GM18867 (cell line): ENCODE measurements around the gene GPER1.
A peak's percentile ranks its signal among the peaks of the same experiment; 100 is the strongest.

Experiments used
- ATAC-seq: cut with Tn5 transposase; IDR thresholded peaks from one replicate; pipeline ENCODE4 v1.9.1; 2021; ENCODE audit warnings: mild to moderate bottlenecking, moderate library complexity; ENCODE audit not compliant: unreplicated experiment

The GPER1 gene

DNA sequence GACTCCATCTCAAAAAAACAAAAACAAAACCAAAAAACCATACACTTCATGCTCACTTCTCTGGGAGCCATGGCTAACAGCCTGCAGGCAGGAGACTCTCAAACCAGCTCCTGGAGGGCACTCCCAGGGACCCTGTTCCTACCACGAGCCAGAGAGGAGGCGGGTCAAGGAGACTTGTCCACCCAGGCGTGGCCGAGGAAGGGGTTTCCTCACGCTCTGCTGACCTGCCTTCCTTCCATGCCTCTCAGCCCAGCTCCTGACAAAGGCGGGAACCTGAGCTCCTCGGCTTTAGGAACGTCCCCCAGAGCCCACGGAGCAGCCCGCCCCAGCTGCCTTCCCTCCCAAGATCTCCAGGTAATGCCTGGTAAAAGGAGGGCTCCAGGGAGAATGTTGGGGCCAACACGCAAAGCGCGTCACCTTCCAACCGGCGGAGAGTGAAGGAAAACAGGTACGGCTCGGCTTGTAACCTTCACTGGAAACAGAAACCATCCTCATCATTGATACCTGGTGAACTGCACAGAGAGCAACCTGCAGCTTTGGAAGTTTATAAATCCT, 34.0 kb upstream of the GPER1 start:
- ATAC-seq = no peak

DNA sequence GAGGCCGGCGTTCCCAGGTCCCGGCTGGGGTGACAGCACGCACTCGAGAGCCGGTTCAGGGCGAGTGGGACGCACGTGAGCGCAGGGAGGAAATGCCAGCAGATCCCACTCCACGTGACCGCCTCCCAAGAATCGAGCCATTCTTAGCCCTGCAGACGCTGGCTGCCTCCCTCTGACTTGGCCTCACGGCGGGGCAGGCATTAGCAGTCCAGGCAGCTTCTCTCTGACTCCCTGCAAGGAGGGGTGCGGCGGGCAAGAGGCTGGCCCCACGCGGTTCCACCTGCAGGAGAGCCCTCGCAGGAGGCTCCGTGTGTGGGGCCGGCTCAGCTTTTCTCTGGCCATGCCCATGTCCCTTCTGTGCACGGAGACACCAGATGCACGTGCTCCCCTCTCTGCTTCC, 33.5 kb upstream of the GPER1 start:
- no peak for ATAC-seq

DNA sequence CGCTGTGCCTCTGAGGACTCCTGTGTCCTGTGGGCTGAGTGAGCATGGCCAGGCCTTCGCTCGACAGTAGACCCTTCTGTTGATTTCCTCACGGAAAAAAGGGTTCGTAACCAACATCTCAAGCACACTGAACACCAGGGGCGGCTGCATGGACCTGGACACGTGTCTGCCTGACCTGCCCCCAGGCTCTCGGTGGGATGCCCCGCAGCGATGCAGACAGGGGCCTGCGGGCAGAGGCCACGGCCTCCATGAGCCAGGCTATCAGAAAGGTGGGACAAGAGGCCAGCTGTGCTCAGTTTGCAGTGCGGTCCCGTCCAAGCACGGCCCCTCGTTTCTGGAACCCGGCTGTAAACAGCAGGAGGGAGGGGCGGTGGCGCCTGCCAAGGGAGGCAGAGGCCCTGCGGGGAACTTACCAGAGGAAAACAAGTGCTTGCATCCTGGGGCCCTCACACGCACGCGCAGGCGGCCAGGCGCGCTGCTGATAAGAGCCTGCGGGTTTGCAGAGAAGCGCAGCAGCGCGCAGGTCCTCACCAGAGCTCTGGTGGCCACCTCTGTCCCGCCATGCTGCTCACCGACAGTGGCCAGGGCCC, 33.0 kb upstream of the GPER1 start:
- no peak for ATAC-seq

DNA sequence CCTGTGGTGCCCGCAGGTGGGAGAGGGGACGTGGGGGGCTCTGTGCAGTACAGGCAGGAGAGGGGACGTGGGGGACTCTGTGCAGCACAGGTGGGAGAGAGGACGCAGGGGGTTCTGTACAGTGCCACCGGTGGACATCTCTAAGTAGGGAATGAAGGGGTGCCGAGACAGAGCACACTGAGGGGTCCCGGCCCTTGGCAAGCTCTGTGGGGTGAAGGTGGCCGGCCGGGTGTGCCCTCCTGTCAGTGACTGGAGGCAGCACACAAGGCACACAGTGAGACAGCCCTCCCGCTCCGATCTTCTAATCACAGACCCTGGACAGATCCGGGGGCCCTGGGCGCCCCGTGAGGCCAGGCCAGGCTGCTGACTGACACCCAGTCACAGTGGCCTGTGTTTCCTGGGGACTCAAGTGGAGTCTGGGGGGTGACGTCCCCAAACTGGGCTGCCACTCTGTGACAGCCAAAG, 32.4 kb upstream of the GPER1 start:
- ATAC-seq = no peak

DNA sequence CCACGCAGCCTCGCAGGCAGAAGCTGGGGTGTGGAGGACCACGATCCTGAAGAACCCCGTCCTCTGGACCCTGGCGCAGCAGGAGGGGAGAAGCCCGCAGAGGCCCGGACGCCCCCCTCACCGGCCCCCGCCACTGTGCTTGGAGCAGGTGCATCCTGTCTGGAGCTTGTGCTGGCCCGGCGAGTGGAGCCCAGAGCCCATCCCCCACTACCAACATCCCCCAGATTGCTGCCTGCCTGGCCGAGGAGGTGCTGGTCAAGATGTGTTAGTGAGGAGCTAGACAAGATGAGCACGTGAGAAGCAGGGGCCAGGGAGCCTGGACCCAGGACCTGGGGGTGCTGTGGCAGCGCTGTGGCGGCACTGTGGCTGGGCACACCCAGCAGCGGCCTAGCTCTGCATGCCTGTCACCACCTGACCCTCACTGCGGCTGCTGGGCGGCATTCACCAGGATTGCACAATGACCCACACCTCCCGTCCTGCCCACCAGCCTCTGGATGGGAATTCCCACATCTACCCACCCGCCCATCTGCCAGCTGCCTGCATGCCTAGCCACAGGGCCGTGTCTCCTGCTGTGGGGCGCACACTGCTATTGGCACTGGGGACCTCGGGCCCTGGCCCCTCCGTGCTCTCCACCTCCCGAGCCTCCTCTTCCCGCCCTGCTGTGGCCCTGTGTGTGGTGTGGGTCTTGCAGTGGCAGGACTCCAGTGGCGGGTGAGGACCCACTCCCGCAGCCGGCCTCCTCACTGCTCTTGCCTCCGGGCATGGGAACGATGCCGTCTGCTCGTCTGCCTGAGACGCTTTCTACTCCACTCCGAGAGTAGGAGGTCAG, 31.7 kb upstream of the GPER1 start:
- no peak for ATAC-seq

DNA sequence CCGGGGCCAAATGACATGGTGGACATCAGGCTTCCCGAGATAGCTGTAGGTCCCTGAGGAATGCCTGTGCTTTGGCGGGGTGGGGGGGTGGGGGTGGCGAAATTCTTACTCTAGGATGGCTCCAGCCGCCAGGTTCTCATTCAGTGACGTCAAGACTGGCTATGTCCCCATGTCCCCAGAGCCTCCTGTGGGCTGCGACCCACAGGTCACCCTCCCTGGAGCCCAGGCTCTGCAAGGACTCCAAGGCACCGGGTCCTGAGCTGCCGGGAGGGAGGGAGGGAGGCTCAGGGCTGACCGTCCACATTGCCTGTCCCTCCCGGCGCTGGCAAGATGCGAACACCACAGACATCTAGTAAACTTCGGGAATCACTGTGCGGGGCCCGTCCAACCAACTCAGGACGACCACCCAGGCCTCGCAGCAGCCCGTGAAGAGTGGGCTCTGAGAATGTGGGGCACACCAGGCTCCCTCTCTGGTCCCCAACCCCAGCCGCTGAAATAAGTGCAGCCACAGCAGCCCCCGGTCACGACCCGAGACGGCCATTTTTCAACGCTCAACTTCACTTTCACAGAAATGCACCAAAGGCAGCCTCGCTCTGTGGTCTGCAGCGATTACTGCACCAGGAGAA, 31.0 kb upstream of the GPER1 start:
- ATAC-seq = no peak

DNA sequence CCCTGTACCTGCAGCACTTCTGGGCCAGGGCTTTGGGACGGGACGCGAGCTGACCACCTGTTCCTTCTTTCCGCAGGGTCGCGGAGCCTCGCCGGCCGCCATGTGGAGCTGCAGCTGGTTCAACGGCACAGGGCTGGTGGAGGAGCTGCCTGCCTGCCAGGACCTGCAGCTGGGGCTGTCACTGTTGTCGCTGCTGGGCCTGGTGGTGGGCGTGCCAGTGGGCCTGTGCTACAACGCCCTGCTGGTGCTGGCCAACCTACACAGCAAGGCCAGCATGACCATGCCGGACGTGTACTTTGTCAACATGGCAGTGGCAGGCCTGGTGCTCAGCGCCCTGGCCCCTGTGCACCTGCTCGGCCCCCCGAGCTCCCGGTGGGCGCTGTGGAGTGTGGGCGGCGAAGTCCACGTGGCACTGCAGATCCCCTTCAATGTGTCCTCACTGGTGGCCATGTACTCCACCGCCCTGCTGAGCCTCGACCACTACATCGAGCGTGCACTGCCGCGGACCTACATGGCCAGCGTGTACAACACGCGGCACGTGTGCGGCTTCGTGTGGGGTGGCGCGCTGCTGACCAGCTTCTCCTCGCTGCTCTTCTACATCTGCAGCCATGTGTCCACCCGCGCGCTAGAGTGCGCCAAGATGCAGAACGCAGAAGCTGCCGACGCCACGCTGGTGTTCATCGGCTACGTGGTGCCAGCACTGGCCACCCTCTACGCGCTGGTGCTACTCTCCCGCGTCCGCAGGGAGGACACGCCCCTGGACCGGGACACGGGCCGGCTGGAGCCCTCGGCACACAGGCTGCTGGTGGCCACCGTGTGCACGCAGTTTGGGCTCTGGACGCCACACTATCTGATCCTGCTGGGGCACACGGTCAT, 30.3 kb upstream of the GPER1 start:
- ATAC-seq = no peak

DNA sequence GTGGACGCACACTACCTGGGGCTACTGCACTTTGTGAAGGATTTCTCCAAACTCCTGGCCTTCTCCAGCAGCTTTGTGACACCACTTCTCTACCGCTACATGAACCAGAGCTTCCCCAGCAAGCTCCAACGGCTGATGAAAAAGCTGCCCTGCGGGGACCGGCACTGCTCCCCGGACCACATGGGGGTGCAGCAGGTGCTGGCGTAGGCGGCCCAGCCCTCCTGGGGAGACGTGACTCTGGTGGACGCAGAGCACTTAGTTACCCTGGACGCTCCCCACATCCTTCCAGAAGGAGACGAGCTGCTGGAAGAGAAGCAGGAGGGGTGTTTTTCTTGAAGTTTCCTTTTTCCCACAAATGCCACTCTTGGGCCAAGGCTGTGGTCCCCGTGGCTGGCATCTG, 29.6 kb upstream of the GPER1 start:
- no peak for ATAC-seq

DNA sequence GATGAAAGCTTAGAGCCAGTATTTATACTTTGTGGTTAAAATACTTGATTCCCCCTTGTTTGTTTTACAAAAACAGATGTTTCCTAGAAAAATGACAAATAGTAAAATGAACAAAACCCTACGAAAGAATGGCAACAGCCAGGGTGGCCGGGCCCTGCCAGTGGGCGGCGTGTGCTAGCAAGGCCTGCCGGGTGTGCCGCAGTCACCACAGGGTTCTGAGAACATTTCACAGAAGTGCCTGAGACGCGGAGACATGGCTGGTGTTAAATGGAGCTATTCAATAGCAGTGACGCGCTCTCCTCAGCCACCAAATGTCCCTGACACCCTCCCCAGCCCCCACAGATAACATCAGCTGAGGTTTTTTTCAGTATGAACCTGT, 29.1 kb upstream of the GPER1 start:
- no peak for ATAC-seq

DNA sequence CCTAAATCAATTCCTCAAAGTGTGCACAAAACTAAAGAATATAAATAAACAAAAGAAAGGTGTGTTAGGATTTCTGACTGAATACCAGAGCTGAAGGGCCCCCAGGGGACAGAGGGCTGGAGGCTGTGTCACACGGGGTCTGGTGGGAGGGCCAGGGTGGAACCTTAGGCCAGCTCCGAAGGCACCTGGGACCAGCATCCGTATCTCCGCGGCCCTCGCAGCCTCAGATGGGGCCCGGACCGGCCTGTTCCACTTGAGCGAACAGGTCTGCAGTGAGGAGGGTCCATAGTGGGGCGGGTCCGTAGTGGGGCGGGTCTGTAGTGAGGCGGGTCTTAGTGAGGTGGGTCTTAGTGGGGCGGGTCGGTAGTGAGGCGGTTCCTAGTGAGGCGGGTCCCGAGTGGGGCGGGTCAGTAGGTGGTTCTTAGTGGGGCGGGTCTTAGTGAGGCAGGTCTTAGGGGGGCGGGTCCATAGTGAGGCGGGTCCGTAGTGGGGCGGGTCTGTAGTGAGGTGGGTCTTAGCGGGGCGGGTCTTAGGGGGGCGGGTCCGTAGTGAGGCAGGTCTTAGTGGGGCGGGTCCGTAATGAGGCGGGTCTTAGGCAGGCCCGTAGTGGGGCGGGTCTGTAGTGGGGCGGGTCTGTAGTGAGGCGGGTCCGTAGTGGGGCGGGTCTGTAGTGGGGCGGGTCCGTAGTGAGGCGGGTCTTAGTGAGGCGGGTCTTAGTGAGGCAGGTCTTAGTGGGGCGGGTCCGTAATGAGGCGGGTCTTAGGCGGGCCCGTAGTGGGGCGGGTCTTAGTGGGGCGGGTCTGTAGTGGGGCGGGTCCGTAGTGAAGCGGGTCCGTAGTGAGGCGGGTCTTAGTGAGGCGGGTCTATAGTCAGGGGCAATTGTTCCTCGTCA, 28.5 kb upstream of the GPER1 start:
- no peak for ATAC-seq

DNA sequence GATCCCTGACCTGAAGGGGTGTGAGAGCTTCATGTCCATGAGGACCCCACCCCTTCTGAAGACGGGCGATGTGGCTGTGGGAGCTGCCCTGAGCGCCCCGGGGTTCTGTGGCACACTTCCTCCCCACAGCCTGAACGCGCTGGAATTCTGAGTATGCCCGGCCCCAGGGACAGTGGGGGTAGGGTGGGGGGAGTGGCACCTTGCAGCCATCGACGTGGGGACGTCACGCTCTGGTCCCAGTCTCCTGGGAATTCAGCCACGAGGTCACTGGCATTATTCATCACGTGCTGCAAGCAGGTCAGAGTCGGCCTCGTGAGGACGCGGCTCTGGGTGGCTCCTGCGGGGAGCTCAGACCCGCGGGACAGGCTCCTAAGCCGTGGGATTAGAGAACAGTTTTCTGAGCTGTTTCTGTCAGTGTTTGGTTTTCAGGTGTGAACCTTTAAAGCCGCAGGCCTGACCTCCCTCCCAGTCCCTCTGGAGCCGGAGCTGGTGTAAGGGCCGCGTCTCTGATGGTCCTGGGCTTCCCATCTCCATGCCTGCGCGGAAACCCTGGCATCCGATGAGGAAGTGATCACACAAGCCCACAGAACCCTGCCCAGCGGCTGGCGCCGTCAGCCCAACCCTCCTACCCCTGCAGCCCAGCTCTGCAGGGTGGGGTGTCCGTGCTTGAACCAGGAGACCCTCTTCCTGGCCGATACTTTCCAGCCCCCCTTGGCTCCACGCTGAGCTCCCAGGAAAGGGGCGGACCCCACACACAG, 27.4 kb upstream of the GPER1 start:
- ATAC-seq = no peak

DNA sequence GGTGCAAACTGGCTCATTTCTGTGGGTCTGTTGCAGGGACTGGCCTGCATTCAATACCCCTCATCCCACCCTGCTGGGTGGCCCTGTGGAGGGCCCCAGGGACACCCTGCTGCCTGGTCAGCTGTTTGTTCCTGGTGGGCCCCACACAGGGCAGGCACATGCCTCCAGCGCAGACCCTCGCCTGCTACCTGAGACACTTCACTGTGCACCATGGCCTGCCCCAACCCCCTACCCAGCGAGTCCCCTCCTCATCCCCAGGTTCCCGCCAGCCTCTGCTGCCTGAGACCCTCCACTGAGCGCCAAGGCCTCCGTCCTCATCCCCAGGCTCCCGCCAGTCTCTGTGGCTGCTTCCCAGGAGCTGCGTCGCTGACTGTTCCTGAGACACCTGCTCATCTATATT, 26.7 kb upstream of the GPER1 start:
- no peak for ATAC-seq

DNA sequence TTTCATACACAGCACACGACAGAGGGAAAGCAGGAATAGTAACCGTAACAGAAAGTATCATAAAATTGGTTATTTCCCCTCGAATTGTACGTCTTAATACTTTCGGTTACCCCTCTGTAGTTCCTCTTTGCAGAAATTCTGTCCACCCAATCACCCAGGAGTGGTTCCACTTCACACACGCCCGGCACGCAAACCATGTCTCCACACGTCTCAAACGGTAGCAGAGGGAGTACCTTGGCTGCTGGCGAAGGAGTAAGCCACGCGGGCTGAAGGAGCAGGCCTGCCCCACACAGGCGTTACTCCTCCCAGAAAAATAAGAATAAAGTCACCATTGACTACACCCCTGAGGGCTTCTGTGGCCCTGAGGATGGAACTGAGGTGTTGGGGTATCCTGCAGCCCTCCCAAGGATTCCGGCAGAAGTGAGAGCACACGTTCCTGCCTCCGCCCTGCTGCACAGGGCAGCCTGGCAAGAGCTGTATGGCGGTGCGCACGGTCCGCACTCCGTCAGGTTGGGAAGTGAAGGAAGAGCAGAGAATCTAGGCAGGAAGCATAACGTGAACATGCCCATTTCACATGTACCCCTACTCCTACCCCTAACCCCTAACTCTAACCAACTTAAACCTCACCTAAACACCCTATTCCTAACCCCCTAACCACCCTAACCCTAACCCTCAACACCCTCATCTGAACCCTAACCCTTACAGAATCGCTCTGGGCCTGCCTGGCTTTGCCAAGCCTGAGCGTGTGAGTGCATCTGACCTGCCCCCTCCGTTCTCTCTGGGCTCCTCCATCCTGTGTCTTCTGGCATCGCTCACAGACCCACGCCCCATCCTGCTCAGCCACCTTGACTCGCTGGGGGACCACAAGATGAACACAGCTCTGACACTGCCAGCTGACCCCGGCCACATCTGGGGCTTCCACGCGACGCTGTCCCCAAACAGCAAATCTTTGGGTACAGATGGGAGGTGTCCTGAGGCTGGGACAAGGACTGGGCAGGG, 25.3 kb upstream of the GPER1 start:
- peak; percentile 80 for ATAC-seq

DNA sequence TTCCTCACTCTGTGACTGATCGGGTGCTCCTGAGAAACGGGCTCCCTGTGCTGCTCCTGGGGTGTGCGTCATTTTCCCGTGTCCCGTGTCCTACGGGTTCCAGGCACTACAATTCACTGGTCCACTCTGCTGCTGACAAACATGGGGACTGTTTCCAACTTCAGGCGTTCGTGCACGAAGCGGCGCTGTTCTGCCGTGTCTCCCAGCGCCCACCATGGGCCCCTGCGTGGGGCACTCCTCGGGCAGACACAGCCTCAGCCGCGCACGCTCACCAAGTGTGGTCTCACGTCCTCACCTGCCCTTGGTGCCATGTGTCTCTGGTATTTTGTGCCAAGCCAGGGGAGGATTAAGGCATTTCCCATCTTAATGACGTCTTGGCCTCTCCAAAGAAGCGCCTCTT, 24.6 kb upstream of the GPER1 start:
- ATAC-seq = no peak

DNA sequence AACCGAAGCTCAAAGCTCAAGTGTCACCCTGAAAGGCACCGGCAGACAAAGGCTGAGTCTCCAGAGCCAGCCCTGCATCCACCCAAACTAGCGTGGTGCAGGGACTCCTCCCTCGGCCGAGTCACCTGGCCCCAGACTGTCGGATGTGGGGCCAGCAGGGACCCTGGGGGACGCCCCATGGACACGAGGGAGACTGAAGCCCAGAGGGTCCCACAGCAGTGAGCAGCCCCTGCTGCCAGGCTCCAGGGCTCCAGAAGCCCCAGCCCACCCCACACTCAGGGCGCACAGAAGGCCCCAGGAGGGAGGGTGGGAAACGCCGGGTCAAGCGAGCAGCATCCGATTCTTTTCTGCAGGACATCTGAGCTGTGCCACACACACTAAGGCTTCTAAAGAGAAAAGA, 23.3 kb upstream of the GPER1 start:
- ATAC-seq = no peak

DNA sequence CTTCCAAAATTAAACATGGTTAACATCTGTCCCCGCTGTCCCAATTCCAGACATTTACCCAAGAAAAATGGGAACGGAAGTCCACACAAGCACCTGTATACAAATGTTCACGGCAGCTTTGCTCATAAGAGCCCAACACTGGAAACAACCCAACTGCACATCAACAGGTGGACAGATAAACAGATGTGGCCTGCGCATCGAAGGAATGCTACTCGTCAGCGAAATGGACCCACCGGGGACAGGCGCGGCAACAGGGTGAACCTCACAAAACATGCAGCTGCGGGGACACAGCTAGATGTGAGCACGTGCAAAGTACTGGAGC, 22.7 kb upstream of the GPER1 start:
- no peak for ATAC-seq

DNA sequence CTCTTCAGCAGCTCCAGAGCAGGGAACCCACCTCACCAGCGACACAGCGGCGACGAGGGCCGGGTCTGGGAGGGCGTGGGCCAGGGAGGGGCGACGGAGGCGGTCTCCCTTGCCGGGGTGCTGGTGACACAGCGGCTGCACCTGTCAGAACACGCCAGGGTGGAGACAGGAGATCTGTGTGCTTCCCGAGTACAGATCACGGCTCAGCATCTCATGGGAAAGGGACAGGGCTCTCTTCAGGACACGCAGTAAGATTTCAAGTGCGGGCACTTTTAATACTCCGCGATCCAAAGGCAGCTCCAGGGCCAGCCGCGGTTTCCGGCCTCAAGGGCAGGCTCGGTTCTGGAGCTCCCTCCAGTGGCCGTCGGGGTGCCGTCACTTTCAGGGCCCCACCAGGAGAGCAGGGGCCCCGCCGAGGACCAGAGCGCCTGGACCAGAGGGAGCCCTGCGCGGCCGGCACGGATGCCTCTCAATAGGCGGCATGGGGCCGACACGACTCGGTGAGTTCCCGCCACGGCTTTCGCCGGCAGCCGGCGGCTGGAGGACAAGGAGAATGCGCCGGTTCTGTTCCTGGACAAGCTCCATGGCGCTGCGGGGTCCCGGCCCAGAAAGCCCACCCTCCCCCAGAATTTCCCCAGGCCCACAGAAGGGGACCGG, 22.2 kb upstream of the GPER1 start:
- peak; percentile 49 for ATAC-seq

DNA sequence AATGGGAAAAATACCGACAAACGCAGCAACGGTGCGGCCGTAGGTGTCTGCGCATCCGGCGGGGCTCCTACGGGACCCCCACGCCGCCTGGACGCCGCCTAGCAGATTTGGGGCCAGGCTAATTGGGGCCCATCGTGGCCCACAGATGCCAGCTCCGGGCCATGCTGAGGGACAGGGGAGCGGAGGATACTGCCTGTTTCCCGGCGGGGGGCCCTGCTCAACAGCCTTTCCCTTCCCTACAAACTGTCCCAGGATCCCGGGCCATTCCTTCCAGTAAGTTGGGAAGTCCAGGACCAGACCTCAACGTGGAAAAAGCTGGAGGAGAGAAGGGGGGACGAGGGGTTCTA, 21.7 kb upstream of the GPER1 start:
- ATAC-seq = no peak
